GM18526 (cell line): Measurements from ENCODE around the gene ABHD12B.

Experiments
- POLR2A ChIP-seq: IDR thresholded peaks from 3 replicates; pipeline ENCODE4 v1.6.1; 2011; ENCODE audit not compliant: insufficient read length; ENCODE audit errors: extremely low read depth

The ABHD12B gene

DNA sequence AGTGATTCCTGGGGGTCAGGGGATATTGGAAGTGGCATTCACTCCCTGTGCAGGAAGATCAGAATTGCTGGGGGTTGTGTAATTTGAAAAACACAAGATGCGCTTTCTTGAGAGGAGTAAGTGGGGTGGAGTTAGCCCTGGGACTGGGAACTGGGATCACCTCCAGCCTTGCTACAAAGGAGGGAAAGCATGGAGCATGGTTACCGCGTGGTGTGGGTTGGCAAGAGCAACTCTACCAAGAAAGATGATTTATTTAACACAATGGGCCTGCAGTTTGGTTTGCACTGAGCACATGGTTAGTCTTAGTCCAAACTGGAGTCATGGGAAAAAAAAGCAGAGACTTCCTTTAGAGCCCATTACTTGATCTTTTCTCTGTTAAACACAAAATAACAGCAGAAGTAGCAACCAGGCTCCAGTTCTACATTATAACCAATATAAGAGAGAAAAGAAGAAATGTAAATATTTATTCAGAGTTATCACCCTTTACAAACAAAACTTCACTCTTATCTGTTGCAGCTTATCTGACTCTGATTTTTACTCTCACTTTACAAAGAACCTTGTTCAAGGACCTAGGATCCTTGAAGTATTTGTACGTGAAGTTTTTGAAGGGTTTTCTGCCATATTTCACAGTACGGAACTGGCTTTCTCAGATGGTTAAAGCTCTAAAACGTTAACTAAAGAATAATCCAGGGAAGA, 38.8 kb upstream of the ABHD12B start:
- TF ChIP-seq POLR2A = no peak

DNA sequence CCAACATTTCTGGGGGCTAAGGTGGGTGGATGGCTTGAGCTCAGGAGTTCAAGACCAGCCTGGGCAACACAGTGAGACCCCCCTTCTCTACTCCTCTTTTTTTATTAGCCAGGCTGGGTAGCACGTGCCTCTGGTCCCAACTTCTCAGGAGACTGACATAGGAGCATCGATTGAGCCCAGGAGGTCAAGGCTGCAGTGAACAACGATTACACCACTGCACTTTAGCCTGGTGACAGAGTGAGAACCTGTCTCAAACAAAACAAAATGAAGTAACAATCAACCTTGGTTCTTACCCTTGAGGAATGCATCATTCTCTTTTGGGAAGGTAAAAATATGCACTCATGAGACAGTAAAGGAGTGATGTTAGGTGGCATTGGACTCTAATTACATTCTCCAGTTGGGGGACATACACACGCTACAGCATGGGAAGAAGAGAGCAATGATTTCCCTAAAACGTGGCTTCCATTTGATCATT, 37.0 kb upstream of the ABHD12B start:
- no peak for TF ChIP-seq POLR2A

GRCh38 chr14:50835280-50835679, 36.6 kb upstream of the ABHD12B start:
- no peak for TF ChIP-seq POLR2A

DNA sequence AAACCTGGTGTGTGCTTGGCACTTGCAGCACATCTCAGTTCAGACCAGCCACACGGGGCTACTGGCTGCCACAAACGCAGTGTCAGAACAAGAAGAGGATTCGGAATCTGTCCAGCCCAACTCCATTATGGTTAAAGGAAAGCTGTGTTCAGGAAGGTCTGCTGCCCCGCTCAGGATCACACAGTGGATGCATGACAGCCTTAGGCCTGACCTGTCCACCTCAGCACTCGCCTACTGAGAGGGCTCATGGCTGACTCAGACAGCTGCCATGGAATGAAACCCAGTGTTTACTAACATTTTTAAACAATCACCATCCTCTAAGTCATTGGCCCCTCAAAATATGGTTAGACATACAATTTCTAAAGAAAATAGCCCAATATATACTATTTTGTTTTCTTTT, 35.3 kb upstream of the ABHD12B start:
- no peak for TF ChIP-seq POLR2A

- TF ChIP-seq POLR2A = no peak
These were observed 34.6 kb upstream of the ABHD12B start for GRCh38 chr14:50837271-50837670.

DNA sequence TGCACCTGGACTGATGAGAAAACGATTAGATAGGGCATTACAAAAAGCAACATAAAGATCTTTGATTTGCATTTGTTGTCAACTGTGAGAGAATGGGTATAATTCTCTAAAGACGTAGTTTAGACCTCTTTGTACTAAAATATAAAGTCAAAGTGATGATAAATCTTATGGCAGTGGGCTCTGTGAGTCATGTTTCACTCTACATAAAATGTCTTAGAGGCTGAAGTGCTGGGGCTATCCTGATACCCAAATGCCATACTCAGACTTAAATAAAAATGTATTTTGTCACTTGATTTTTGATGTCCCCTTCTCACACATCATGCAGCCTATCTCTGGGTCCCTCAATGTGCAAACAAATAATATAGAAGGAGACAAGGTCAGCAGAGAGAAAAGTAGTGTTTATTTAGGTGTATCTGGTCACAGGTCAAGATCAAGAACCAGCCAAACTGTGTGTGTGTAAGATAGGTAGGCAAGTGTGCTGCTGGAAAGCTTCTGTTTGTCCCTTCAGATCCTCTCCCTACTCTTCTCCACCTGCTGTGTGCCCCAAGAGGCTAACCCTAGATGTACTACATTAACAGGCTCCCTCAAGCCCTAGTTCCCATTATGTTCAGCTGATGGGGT, 33.9 kb upstream of the ABHD12B start:
- TF ChIP-seq POLR2A = no peak

- TF ChIP-seq POLR2A = no peak
These were observed 32.8 kb upstream of the ABHD12B start for GRCh38 chr14:50839048-50839447.

- TF ChIP-seq POLR2A = no peak
These were observed 32.2 kb upstream of the ABHD12B start for GRCh38 chr14:50839691-50840090.

- no peak for TF ChIP-seq POLR2A
These were observed 27.5 kb upstream of the ABHD12B start for GRCh38 chr14:50844391-50844790.

DNA sequence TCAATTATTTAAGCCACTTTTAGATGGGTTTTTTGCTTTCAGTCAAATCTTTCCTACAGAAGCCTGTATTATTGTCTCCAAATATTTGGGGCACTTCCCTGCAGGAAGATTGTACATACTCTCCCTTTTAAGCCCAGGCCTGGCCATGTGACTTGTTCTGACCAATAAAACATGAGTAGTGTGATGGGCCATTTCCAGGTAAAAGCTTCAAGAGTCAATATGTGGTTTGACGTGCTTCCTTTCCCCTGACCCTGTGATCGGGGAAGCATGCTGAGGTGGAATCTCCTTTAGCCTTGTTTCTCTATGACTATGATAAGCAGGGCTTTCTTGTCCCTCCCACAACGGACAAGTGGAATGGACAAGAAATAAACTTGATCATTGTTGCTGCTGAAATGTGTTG, 26.7 kb upstream of the ABHD12B start:
- TF ChIP-seq POLR2A = no peak

- no peak for TF ChIP-seq POLR2A
These were observed 25.5 kb upstream of the ABHD12B start for GRCh38 chr14:50846226-50846880.

- TF ChIP-seq POLR2A = no peak
These were observed 18.0 kb upstream of the ABHD12B start for GRCh38 chr14:50853891-50854290.

GRCh38 chr14:50854521-50854920, 17.3 kb upstream of the ABHD12B start:
- no peak for TF ChIP-seq POLR2A

GRCh38 chr14:50855558-50855957, 16.3 kb upstream of the ABHD12B start:
- no peak for TF ChIP-seq POLR2A

DNA sequence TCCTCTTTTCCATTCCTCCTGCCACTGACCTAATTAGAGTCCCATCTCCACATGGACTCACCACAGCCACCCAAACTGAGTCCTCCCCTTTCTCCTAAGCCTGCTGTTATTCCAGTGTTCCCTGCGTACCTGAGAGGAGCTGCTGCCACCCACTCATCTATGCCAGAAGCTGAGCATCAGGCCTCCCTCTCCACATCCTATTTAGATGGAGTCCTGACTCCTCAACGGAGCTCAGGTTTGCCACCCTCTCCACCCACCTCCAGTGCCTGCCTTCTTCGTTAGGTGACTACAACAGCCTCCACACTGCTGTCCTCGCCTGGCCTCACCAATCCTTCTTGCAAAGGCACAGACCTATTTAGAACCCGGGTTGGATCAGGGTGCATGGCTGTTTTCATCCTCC, 15.2 kb upstream of the ABHD12B start:
- no peak for TF ChIP-seq POLR2A

GRCh38 chr14:50859296-50859624, 12.6 kb upstream of the ABHD12B start:
- TF ChIP-seq POLR2A = no peak

- TF ChIP-seq POLR2A = no peak
These were observed 11.3 kb upstream of the ABHD12B start for GRCh38 chr14:50860478-50861086.
